ENCODE data around the gene SYT12. TPM values are rescaled to one million over a fixed set of nuclear protein-coding genes. Genes with fewer than 3 reads are reported as not detected.

The SYT12 gene
- total RNA-seq, 1 donor from 2014 or later = 0.34 TPM

DNA sequence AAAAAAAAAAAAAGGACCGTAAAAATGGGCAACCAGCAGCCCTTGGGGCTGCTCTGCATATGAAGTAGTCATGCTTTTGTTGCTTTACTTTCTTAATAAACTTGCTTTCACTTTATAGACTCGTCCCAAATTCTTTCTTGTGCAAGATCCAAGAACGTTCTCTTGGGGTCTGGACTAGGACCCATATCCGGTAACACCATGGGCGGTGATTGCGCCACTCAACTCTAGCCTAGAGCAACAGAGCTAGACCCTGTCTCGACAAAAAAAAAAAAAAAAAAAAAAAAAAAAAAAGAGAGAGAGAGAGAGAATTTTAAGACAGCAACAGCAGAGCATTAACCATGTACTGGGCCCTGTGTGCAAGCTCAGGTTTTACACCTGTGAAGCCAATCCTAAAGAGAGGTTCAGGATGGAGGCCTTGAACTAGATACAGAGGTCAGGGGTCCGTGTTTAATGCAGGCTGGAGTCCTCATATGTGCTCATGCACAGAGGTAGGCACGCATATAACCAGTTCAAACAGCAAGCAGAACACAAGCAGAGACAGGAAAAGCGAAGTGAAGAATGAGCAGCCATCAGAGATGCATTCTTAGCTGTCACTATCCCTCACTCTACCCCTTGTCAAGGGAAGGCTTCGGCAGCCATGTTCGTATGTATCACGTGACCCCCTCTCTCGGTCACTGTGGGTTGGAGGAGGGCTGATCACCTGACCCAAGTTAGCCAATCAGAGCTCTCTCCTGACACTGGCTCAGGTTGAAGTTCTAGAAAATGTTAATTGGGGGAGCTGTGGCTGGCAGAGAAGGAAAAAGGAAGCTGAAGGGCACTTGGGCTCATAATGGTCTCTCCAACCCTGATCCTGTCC lies 16.7 kb upstream of the SYT12 start:
- H3K4me1 ChIP-seq (ENCODE audit: insufficient read depth, low read length) = no peaks in the 10 kb centered on the region
- no peak overlapping the region for H2AFZ ChIP-seq (ENCODE audit: low read depth, low read length)
- H3K36me3 Mint-ChIP-seq (ENCODE audit: low read depth, unreplicated experiment) = no peaks in the 10 kb centered on the region
- no peak overlapping the region for H3K4me3 ChIP-seq (ENCODE audit: insufficient read depth, low read depth, low read length)
- no peaks in the 10 kb centered on the region for H3K36me3 ChIP-seq (ENCODE audit: insufficient read depth, low read length)
- H3K79me2 ChIP-seq (ENCODE audit: insufficient read depth, low read length) = no peaks in the 10 kb centered on the region
- no peak overlapping the region for H3K27ac Mint-ChIP-seq (ENCODE audit: unreplicated experiment)
- DNase-seq (ENCODE audit: low read depth) (no peak), FAIRE-seq (no peak)
- H3K27ac ChIP-seq (ENCODE audit: low read depth, low read length) = no peak overlapping the region
- no peak for TF ChIP-seq EZH2 (IDR thresholded peaks at IDR 0.05; ENCODE audit: insufficient read depth, low read length)
- TF ChIP-seq, protein P1, sequence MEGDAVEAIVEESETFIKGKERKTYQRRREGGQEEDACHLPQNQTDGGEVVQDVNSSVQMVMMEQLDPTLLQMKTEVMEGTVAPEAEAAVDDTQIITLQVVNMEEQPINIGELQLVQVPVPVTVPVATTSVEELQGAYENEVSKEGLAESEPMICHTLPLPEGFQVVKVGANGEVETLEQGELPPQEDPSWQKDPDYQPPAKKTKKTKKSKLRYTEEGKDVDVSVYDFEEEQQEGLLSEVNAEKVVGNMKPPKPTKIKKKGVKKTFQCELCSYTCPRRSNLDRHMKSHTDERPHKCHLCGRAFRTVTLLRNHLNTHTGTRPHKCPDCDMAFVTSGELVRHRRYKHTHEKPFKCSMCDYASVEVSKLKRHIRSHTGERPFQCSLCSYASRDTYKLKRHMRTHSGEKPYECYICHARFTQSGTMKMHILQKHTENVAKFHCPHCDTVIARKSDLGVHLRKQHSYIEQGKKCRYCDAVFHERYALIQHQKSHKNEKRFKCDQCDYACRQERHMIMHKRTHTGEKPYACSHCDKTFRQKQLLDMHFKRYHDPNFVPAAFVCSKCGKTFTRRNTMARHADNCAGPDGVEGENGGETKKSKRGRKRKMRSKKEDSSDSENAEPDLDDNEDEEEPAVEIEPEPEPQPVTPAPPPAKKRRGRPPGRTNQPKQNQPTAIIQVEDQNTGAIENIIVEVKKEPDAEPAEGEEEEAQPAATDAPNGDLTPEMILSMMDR (IDR thresholded peaks at IDR 0.05; ENCODE audit: insufficient read depth, low read depth, low read length) = no peak
- H4K20me1 ChIP-seq (ENCODE audit: insufficient read depth, low read length) = no peaks in the 10 kb centered on the region
- peaks cover 21% of the 10 kb centered on the region for H3K27me3 Mint-ChIP-seq (ENCODE audit: low read depth, unreplicated experiment)
- peaks cover 2% of the 10 kb centered on the region for H3K27me3 ChIP-seq (ENCODE audit: insufficient read depth, low read length)
- H3K4me3 Mint-ChIP-seq (ENCODE audit: unreplicated experiment) = no peak overlapping the region
- no peaks in the 10 kb centered on the region for H3K4me1 Mint-ChIP-seq (ENCODE audit: low read depth, unreplicated experiment)
- no peaks in the 10 kb centered on the region for H3K9me3 ChIP-seq (ENCODE audit: insufficient read depth, low read depth, low read length)
- H3K9ac ChIP-seq (ENCODE audit: low read length) = no peak overlapping the region
- H3K4me2 ChIP-seq (ENCODE audit: low read length) = no peak overlapping the region
- H3K9me3 Mint-ChIP-seq (ENCODE audit: unreplicated experiment) = no peaks in the 10 kb centered on the region

DNA sequence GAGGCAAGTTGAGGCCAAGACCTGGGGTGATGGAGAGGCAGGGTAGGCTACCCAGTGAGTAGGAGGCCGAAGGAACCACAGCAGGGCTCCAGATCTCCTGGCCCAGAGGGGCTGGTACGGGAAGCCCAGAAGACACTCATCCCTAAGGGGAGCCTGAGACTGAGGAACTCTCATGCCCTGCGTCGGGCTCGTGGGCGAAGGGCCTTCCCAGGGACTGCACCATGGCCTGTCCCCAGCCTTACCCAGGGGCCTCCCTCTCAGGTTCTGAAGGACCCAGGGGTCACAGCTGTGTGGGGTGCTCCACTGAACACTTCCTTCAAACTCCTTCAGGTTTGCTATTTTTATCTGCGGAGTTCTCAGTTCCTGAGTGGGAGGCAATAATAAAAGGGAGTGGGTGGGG lies 15.8 kb upstream of the SYT12 start:
- Mint-ChIP-seq H3K36me3 (ENCODE audit: low read depth, unreplicated experiment) (no peaks in the 10 kb centered on the region), H3K27me3 (ENCODE audit: low read depth, unreplicated experiment) (peaks cover 21% of the 10 kb centered on the region), H3K4me3 (ENCODE audit: unreplicated experiment) (no peak overlapping the region), H3K9me3 (ENCODE audit: unreplicated experiment) (no peaks in the 10 kb centered on the region), H3K4me1 (ENCODE audit: low read depth, unreplicated experiment) (no peaks in the 10 kb centered on the region), H3K27ac (ENCODE audit: unreplicated experiment) (no peak overlapping the region)
- no peaks in the 10 kb centered on the region for H3K9me3 ChIP-seq (ENCODE audit: insufficient read depth, low read depth, low read length)
- DNase-seq (ENCODE audit: low read depth) (no peak), FAIRE-seq (no peak)
- H3K36me3 ChIP-seq (ENCODE audit: insufficient read depth, low read length) = no peaks in the 10 kb centered on the region
- TF ChIP-seq EZH2 (IDR thresholded peaks at IDR 0.05; ENCODE audit: insufficient read depth, low read length) = no peak
- TF ChIP-seq, protein P1 (IDR thresholded peaks at IDR 0.05; ENCODE audit: insufficient read depth, low read depth, low read length) = no peak
- no peak overlapping the region for H3K27ac ChIP-seq (ENCODE audit: low read depth, low read length)
- no peaks in the 10 kb centered on the region for H3K4me1 ChIP-seq (ENCODE audit: insufficient read depth, low read length)
- no peak overlapping the region for H3K4me2 ChIP-seq (ENCODE audit: low read length)
- no peak overlapping the region for H2AFZ ChIP-seq (ENCODE audit: low read depth, low read length)
- H4K20me1 ChIP-seq (ENCODE audit: insufficient read depth, low read length) = no peaks in the 10 kb centered on the region
- no peak overlapping the region for H3K9ac ChIP-seq (ENCODE audit: low read length)
- H3K4me3 ChIP-seq (ENCODE audit: insufficient read depth, low read depth, low read length) = no peak overlapping the region
- no peaks in the 10 kb centered on the region for H3K79me2 ChIP-seq (ENCODE audit: insufficient read depth, low read length)
- peaks cover 2% of the 10 kb centered on the region for H3K27me3 ChIP-seq (ENCODE audit: insufficient read depth, low read length)

DNA sequence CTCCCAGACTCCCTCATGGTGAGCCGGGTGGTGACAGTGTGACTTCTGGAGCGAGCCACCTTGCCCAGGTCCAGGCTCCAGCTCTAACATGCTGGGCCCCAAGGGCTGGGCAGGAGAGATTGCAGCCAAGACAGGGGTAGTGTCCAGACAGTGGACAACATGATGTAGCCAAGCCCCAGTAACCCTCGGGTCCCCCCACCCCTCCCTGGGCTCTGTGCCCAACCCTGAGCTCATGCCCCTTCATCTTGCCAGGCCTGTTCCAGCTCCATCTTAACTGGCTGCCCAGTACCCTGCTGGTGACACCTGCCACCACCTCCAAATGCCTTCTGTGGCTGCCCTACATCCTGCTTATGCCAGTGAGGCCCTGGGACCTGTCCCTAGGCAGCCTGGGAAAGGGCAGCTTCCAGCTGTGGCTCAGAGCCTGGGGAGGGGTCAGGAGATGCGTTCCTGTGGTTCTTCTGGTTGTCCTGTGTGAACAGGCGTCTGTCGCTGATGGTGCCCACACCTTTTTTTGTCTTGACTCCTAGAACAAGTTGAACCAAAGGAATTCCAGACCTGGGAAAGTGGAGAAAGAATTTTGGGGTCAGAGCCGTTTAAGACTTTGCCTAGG lies 12.5 kb upstream of the SYT12 start:
- no peak overlapping the region for H3K27ac ChIP-seq (ENCODE audit: low read depth, low read length)
- no peak for DNase-seq (ENCODE audit: low read depth)
- H3K4me3 ChIP-seq (ENCODE audit: insufficient read depth, low read depth, low read length) = no peak overlapping the region
- H3K4me3 Mint-ChIP-seq (ENCODE audit: unreplicated experiment) = no peak overlapping the region
- no peak overlapping the region for H3K4me2 ChIP-seq (ENCODE audit: low read length)
- TF ChIP-seq, protein P1 (IDR thresholded peaks at IDR 0.05; ENCODE audit: insufficient read depth, low read depth, low read length) = no peak
- TF ChIP-seq EZH2 (IDR thresholded peaks at IDR 0.05; ENCODE audit: insufficient read depth, low read length) = no peak
- no peaks in the 10 kb centered on the region for H3K36me3 ChIP-seq (ENCODE audit: insufficient read depth, low read length)
- H3K79me2 ChIP-seq (ENCODE audit: insufficient read depth, low read length) = no peaks in the 10 kb centered on the region
- no peaks in the 10 kb centered on the region for H3K9me3 Mint-ChIP-seq (ENCODE audit: unreplicated experiment)
- no peaks in the 10 kb centered on the region for H3K4me1 Mint-ChIP-seq (ENCODE audit: low read depth, unreplicated experiment)
- no peak overlapping the region for H2AFZ ChIP-seq (ENCODE audit: low read depth, low read length)
- H3K36me3 Mint-ChIP-seq (ENCODE audit: low read depth, unreplicated experiment) = no peaks in the 10 kb centered on the region
- no peak for FAIRE-seq
- H3K4me1 ChIP-seq (ENCODE audit: insufficient read depth, low read length) = no peaks in the 10 kb centered on the region
- no peaks in the 10 kb centered on the region for H4K20me1 ChIP-seq (ENCODE audit: insufficient read depth, low read length)
- H3K27me3 ChIP-seq (ENCODE audit: insufficient read depth, low read length) = peaks cover 2% of the 10 kb centered on the region
- H3K27ac Mint-ChIP-seq (ENCODE audit: unreplicated experiment) = no peak overlapping the region
- no peaks in the 10 kb centered on the region for H3K9me3 ChIP-seq (ENCODE audit: insufficient read depth, low read depth, low read length)
- peaks cover 27% of the 10 kb centered on the region for H3K27me3 Mint-ChIP-seq (ENCODE audit: low read depth, unreplicated experiment)
- H3K9ac ChIP-seq (ENCODE audit: low read length) = no peak overlapping the region

Measured in astrocyte (in vitro differentiated cells and primary cell).